Measurements from ENCODE around the gene ADARB1. TPM values are rescaled to one million over a fixed set of nuclear protein-coding genes. Genes with fewer than 3 reads are reported as not detected.

The ADARB1 gene
- total RNA-seq, 2 experiments from 2014 or later: 27.5 to 28.6 TPM

GRCh38 chr21:45177039-45177438 lies 102.7 kb downstream of the ADARB1 start:
- Histone ChIP-seq H3K9me3 (ENCODE audit: control insufficient read depth in 1 of 2, insufficient read depth in 1 of 2, low read length in 2 of 2) (peaks cover 0 to 3% of the 10 kb centered on the region in 2 experiments), H3K36me3 (ENCODE audit: insufficient read depth, low read length) (peaks cover 55% of the 10 kb centered on the region), H3K4me3 (ENCODE audit: low read length) (no peak overlapping the region), H3K27ac (ENCODE audit: low read depth in 1 of 2, low read length in 2 of 2) (no peak overlapping the region), H3K27me3 (ENCODE audit: control insufficient read depth in 1 of 2, insufficient read depth in 2 of 2, low read length in 2 of 2) (no peaks in the 10 kb centered on the region), H3K4me1 (ENCODE audit: insufficient read depth, low read length) (no peaks in the 10 kb centered on the region)
- Mint-ChIP-seq H3K36me3 (ENCODE audit: low read depth) (peaks cover 71% of the 10 kb centered on the region), H3K4me1 (ENCODE audit: low read depth) (peaks cover 1% of the 10 kb centered on the region), H3K4me3 (no peak overlapping the region), H3K27me3 (no peaks in the 10 kb centered on the region), H3K27ac (no peak overlapping the region), H3K9me3 (no peaks in the 10 kb centered on the region)
- no peak for TF ChIP-seq CTCF (IDR thresholded peaks at IDR 0.05)
- ChIA-PET CTCF (no interaction called here), POLR2A (no interaction called here)
- intact Hi-C loops (cut with DNase I, micrococcal nuclease): no loop called here
- ATAC-seq (ENCODE audit: poor library complexity) (no peak), DNase-seq (no peak)

GRCh38 chr21:45178070-45178608 lies 103.8 kb downstream of the ADARB1 start:
- peaks cover 71% of the 10 kb centered on the region for H3K36me3 Mint-ChIP-seq (ENCODE audit: low read depth)
- H3K4me1 Mint-ChIP-seq (ENCODE audit: low read depth): no peaks in the 10 kb centered on the region
- ChIA-PET POLR2A (no interaction called here), CTCF (no interaction called here)
- no peaks in the 10 kb centered on the region for H3K27me3 Mint-ChIP-seq
- DNase-seq (no peak), ATAC-seq (ENCODE audit: poor library complexity) (no peak)
- H3K27ac Mint-ChIP-seq: no peak overlapping the region
- no peak overlapping the region for H3K4me3 ChIP-seq (ENCODE audit: low read length)
- H3K36me3 ChIP-seq (ENCODE audit: insufficient read depth, low read length): peaks cover 57% of the 10 kb centered on the region
- no peaks in the 10 kb centered on the region for H3K4me1 ChIP-seq (ENCODE audit: insufficient read depth, low read length)
- H3K4me3 Mint-ChIP-seq: no peak overlapping the region
- H3K9me3 ChIP-seq (ENCODE audit: control insufficient read depth in 1 of 2, insufficient read depth in 1 of 2, low read length in 2 of 2): peaks cover 0 to 3% of the 10 kb centered on the region in 2 experiments
- H3K9me3 Mint-ChIP-seq: no peaks in the 10 kb centered on the region
- H3K27ac ChIP-seq (ENCODE audit: low read depth in 1 of 2, low read length in 2 of 2): no peak overlapping the region
- intact Hi-C loops (cut with DNase I, micrococcal nuclease): no loop called here
- no peaks in the 10 kb centered on the region for H3K27me3 ChIP-seq (ENCODE audit: control insufficient read depth in 1 of 2, insufficient read depth in 2 of 2, low read length in 2 of 2)
- TF ChIP-seq CTCF (IDR thresholded peaks at IDR 0.05): no peak

- no peak overlapping the region for H3K4me3 Mint-ChIP-seq
- CTCF ChIA-PET: no interaction called here
- H3K27me3 Mint-ChIP-seq: no peaks in the 10 kb centered on the region
- ATAC-seq (ENCODE audit: poor library complexity) (no peak), DNase-seq (no peak)
- H3K9me3 ChIP-seq (ENCODE audit: control insufficient read depth in 1 of 2, insufficient read depth in 1 of 2, low read length in 2 of 2): peaks cover 0 to 3% of the 10 kb centered on the region in 2 experiments
- TF ChIP-seq CTCF (IDR thresholded peaks at IDR 0.05): no peak
- H3K36me3 ChIP-seq (ENCODE audit: insufficient read depth, low read length): peaks cover 63% of the 10 kb centered on the region
- intact Hi-C loops (cut with DNase I, micrococcal nuclease): no loop called here
- POLR2A ChIA-PET: no interaction called here
- no peaks in the 10 kb centered on the region for H3K9me3 Mint-ChIP-seq
- no peaks in the 10 kb centered on the region for H3K27me3 ChIP-seq (ENCODE audit: control insufficient read depth in 1 of 2, insufficient read depth in 2 of 2, low read length in 2 of 2)
- peaks cover 72% of the 10 kb centered on the region for H3K36me3 Mint-ChIP-seq (ENCODE audit: low read depth)
- no peaks in the 10 kb centered on the region for H3K4me1 Mint-ChIP-seq (ENCODE audit: low read depth)
- no peak overlapping the region for H3K4me3 ChIP-seq (ENCODE audit: low read length)
- H3K27ac Mint-ChIP-seq: no peak overlapping the region
- H3K27ac ChIP-seq (ENCODE audit: low read depth in 1 of 2, low read length in 2 of 2): no peak overlapping the region
- no peaks in the 10 kb centered on the region for H3K4me1 ChIP-seq (ENCODE audit: insufficient read depth, low read length)
Observed at GRCh38 chr21:45178971-45179370, 104.6 kb downstream of the ADARB1 start.

Data from CD4-positive, alpha-beta T cell (primary cell).